ENCODE results near the gene MACROD2.
A peak's percentile ranks its signal among the peaks of the same experiment; 100 is the strongest.

The MACROD2 gene

GRCh38 chr20:15318682-15319081 lies 1323.4 kb downstream of the MACROD2 start:
- Histone ChIP-seq H3K27me3 (replicated peaks; ENCODE audit: control insufficient read depth, insufficient read depth, low read length) (no peaks in the 10 kb centered on the region), H3K4me3 (replicated peaks; ENCODE audit: low read depth, low read length) (no peak overlapping the region; the same call in 1 of the 2 replicates), H3K36me3 (ENCODE audit: control insufficient read depth, insufficient read depth, low read length) (no peaks in the 10 kb centered on the region)
- no peak for TF ChIP-seq CTCF (IDR thresholded peaks at IDR 0.05; ENCODE audit: insufficient read depth, low read length, poor library complexity, severe bottlenecking)
- peak; percentile 24 for DNase-seq (ENCODE audit: extremely low read depth, insufficient read length)

- Histone ChIP-seq H3K27me3 (replicated peaks; ENCODE audit: control insufficient read depth, insufficient read depth, low read length) (no peaks in the 10 kb centered on the region), H3K4me3 (replicated peaks; ENCODE audit: low read depth, low read length) (no peak overlapping the region), H3K36me3 (ENCODE audit: control insufficient read depth, insufficient read depth, low read length) (no peaks in the 10 kb centered on the region)
- DNase-seq (ENCODE audit: extremely low read depth, insufficient read length), result peak; percentile 17
- no peak for TF ChIP-seq CTCF (IDR thresholded peaks at IDR 0.05; ENCODE audit: insufficient read depth, low read length, poor library complexity, severe bottlenecking)
Observed at GRCh38 chr20:15319439-15319838, 1324.1 kb downstream of the MACROD2 start.

- no peak for TF ChIP-seq CTCF (IDR thresholded peaks at IDR 0.05; ENCODE audit: insufficient read depth, low read length, poor library complexity, severe bottlenecking)
- H3K36me3 ChIP-seq (ENCODE audit: control insufficient read depth, insufficient read depth, low read length), result no peaks in the 10 kb centered on the region
- H3K27me3 ChIP-seq (replicated peaks; ENCODE audit: control insufficient read depth, insufficient read depth, low read length), result no peaks in the 10 kb centered on the region
- DNase-seq (ENCODE audit: extremely low read depth, insufficient read length), result no peak
- no peak overlapping the region for H3K4me3 ChIP-seq (replicated peaks; ENCODE audit: low read depth, low read length)
Observed at GRCh38 chr20:15320941-15321340, 1325.6 kb downstream of the MACROD2 start.

- H3K27me3 ChIP-seq (replicated peaks; ENCODE audit: control insufficient read depth, insufficient read depth, low read length), result no peaks in the 10 kb centered on the region
- TF ChIP-seq CTCF (IDR thresholded peaks at IDR 0.05; ENCODE audit: insufficient read depth, low read length, poor library complexity, severe bottlenecking), result no peak
- no peaks in the 10 kb centered on the region for H3K36me3 ChIP-seq (ENCODE audit: control insufficient read depth, insufficient read depth, low read length)
- H3K4me3 ChIP-seq (replicated peaks; ENCODE audit: low read depth, low read length), result no peak overlapping the region
- no peak for DNase-seq (ENCODE audit: extremely low read depth, insufficient read length)
Observed at GRCh38 chr20:15327123-15327522, 1331.8 kb downstream of the MACROD2 start.

GRCh38 chr20:15328084-15328483 lies 1332.8 kb downstream of the MACROD2 start:
- no peak for DNase-seq (ENCODE audit: extremely low read depth, insufficient read length)
- no peak for TF ChIP-seq CTCF (IDR thresholded peaks at IDR 0.05; ENCODE audit: insufficient read depth, low read length, poor library complexity, severe bottlenecking)
- Histone ChIP-seq H3K27me3 (replicated peaks; ENCODE audit: control insufficient read depth, insufficient read depth, low read length) (no peaks in the 10 kb centered on the region), H3K4me3 (replicated peaks; ENCODE audit: low read depth, low read length) (no peak overlapping the region), H3K36me3 (ENCODE audit: control insufficient read depth, insufficient read depth, low read length) (no peaks in the 10 kb centered on the region)

GRCh38 chr20:15332711-15333160 lies 1337.4 kb downstream of the MACROD2 start:
- no peaks in the 10 kb centered on the region for H3K27me3 ChIP-seq (replicated peaks; ENCODE audit: control insufficient read depth, insufficient read depth, low read length)
- peak; percentile 53 for DNase-seq (ENCODE audit: extremely low read depth, insufficient read length)
- H3K4me3 ChIP-seq (replicated peaks; ENCODE audit: low read depth, low read length), result peak overlapping the region; percentile 43
- no peaks in the 10 kb centered on the region for H3K36me3 ChIP-seq (ENCODE audit: control insufficient read depth, insufficient read depth, low read length)
- TF ChIP-seq CTCF (IDR thresholded peaks at IDR 0.05; ENCODE audit: insufficient read depth, low read length, poor library complexity, severe bottlenecking), result no peak

Measured in GM06990 (cell line).